Stimulated activated naive CD8-positive, alpha-beta T cell treated with anti-CD3 and anti-CD28 coated beads, Interleukin-15, amount 100 ng/mL, for 72 hours (primary cell): ENCODE measurements around the gene LIMS4.
A peak's percentile ranks its signal among the peaks of the same experiment; 100 is the strongest.
"Not testable (repeated sequence)": the region's sequence is repeated elsewhere in the genome, so short reads cannot be mapped to it uniquely, and the experiment has no call there.

Experiments
- ATAC-seq: fragments of 150-1000 bp; cut with Tn5 transposase; 2 replicates; pipeline ENCODE4 v1.10.0; 2021; ENCODE audit warnings: mild to moderate bottlenecking, moderate library complexity
- DNase-seq, 2 donors: peaks; one replicate each; pipeline ENCODE4 v3.0.0; 2021 to 2022
- H3K27ac Mint-ChIP-seq, 2 donors: one replicate each; pipeline ENCODE4 v1.8.0; 2022; ENCODE audit warnings: mild to moderate bottlenecking in 2 of 2, mixed read lengths in 2 of 2, moderate library complexity in 2 of 2
- H3K27me3 Mint-ChIP-seq: one replicate; pipeline ENCODE4 v1.8.0; 2022; ENCODE audit warnings: mixed read lengths
- H3K4me1 Mint-ChIP-seq: one replicate; pipeline ENCODE4 v1.8.0; 2022; ENCODE audit warnings: mild to moderate bottlenecking, mixed read lengths
- H3K4me3 Mint-ChIP-seq, 2 donors: one replicate each; pipeline ENCODE4 v1.8.0; 2022; ENCODE audit warnings: mild to moderate bottlenecking in 2 of 2, mixed read lengths in 2 of 2, moderate library complexity in 1 of 2
- H3K9me3 Mint-ChIP-seq, 2 donors: one replicate each; pipeline ENCODE4 v1.8.0; 2022; ENCODE audit warnings: mixed read lengths in 2 of 2

The LIMS4 gene

DNA sequence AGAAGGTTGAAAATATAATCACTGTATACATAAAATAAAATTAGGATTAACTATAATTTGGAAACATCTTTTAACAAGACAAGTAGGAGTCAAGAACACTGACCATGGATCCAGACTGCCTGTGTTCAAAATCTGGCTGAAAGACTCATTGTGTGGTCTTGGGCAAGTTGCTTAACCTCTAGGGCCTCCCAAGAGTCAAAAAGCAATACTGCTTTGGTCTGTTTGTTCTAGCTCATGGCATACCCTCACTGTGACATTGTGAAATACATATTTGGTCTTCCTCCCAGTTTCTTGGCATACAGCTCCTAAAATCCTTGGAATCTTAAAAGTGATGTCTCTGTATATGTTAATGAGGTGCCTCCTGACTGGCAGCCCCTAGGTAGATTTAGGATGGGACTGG, 12.3 kb downstream of the LIMS4 start:
- not testable (repeated sequence) for DNase-seq, H3K4me1 Mint-ChIP-seq, H3K4me3 Mint-ChIP-seq, H3K27me3 Mint-ChIP-seq, H3K9me3 Mint-ChIP-seq, H3K27ac Mint-ChIP-seq, ATAC-seq

DNA sequence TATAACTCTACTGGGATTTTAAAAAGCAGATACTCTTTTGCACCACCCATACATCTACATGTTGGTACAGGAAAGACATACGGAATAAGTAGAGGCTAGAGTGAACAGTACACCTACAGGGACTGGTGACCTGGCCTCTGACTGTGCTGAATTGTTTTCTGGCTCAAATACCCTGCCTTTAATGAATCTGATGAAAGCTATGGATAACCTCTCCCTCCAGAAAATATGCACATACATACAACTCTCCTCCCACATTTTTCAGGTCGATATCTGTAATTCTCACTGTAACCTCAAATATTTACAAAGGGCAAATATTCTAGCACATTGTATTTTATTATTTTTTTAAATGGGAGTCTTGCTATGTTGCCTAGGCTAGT, 15.4 kb downstream of the LIMS4 start:
- ATAC-seq, H3K9me3 Mint-ChIP-seq, H3K4me1 Mint-ChIP-seq, H3K27me3 Mint-ChIP-seq, DNase-seq, H3K4me3 Mint-ChIP-seq, H3K27ac Mint-ChIP-seq: not testable (repeated sequence)

DNA sequence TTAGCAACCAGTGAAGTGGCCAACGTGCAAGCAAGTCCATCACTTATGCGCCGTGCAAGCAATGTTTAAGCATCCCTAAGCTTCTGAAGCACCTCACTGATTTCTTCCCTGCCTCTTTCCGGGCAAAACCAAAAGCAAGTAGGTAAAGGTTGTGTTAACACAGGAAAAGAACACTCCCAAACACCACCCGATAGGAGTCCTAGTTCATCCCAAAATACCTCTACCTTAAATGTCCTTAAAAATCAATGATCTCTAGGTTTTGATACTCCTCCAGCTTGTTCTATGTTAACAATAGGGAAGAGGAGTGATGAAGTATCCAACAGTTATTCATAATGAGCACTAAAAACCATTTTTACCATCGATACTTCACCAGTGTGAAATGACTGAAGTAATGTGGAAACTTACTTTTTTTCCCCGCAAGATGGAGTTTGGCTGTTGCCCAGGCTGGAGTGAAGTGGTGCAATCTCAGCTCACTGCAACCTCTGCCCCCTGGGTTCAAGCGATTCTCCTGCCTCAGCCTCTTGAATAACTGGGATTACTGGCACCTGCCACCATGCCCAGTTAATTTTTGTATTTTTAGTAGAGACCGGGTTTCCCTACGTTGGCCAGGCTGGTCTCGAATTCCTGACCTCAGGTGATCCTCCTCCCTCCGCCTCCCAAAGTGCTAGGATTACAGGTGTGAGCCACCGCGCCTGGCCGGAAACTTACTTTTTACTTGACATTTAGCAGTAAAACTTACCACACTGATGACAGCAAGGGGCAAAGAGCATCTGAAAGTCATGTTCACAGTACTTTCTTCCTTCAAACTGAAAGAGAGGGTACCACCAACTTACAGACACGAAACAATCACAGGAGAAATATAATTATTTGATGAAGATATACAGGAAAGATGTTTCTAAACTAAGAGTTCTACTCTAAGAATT, 16.1 kb downstream of the LIMS4 start:
- ATAC-seq, H3K27ac Mint-ChIP-seq, H3K4me3 Mint-ChIP-seq, H3K4me1 Mint-ChIP-seq, H3K9me3 Mint-ChIP-seq, DNase-seq, H3K27me3 Mint-ChIP-seq: not testable (repeated sequence)

DNA sequence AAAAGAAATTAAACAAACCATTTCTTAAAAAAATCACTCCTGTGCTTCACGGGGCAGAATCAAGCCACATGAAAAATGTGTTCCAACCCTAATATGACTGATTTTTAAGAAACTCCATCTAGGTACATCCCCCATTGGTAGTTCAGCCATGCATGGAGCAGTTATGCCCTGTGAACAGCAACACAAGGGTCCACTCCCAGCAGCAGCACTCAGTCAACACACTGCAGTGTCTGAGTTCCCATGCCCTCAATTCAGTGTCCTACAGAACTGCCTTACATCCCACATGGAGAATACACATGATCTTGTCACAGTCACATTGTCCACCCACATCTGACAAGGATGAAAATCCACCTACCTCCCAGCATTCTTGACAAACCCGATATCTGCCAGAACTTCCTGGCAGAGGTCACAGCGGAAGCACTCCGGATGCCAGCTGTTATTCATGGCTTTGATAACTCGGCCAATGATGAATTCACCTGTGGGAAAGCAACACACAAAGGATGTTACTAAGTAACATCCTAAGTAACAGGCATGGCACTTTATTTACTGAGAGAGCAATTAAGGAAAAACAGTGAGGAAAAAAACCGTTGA, 17.4 kb downstream of the LIMS4 start:
- H3K27me3 Mint-ChIP-seq = not testable (repeated sequence)

DNA sequence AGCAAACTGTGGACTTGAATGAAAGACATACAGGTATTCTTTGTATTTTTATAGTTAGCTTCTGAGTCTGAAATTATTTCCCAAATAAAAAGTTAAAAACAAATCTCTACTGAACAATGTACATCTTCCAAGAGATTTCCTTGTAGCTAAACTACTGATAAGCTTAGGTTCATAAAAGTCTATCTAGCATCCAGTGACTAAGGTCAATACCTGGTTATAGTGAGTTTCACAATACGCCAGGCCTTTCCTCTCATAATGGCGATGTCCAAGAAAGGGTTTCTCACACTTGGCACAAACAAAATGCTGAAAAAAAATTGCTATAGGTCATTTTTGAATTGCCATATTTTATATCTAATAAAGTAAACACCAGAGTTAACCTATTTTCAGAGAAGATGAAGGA, 21.7 kb downstream of the LIMS4 start:
- DNase-seq, H3K27me3 Mint-ChIP-seq, H3K4me1 Mint-ChIP-seq, H3K4me3 Mint-ChIP-seq, ATAC-seq, H3K27ac Mint-ChIP-seq, H3K9me3 Mint-ChIP-seq: not testable (repeated sequence)

More for the DNA sequence above, 17.4 kb downstream of the LIMS4 start:
- DNase-seq, H3K4me3 Mint-ChIP-seq, ATAC-seq, H3K27ac Mint-ChIP-seq, H3K9me3 Mint-ChIP-seq, H3K4me1 Mint-ChIP-seq: not testable (repeated sequence)

DNA sequence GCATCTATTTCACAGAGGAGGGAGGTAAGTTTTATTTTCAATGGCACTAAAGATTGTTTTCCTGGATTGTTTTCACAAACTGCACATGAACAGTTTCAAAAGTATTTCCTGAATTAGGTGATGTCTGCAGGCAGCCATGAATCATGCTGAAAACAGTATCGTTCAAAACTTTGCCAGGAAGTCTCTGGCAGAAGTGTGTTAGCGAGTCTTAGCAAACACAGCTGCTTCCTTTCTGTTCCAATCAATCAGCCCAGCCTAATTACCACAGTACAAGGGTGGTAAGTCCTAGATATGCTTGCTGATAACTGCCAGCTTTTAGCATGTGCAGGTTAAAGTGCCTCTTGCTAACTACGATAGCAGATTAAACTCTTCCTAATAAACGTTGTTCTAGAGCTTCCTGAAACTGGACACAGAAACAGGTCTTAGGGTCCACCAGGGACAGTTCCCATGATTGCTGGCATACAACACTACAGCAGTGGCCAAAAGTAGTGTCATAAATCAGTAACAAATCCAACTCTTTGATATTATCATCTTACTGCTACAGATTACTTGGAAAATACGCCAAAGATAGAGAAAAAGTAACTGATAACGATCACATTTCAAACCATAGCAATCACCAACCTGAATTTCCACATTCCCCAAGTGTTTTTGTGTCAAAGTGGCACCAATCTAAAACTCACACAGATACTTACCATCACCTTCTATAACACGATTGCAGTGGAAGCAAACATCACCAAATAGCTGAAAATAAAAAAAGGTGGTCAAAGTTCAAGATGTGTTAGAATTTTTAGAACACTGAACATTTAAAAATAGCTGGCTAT, 23.3 kb downstream of the LIMS4 start:
- H3K27ac Mint-ChIP-seq, DNase-seq, H3K4me1 Mint-ChIP-seq, ATAC-seq, H3K9me3 Mint-ChIP-seq, H3K4me3 Mint-ChIP-seq, H3K27me3 Mint-ChIP-seq: not testable (repeated sequence)

DNA sequence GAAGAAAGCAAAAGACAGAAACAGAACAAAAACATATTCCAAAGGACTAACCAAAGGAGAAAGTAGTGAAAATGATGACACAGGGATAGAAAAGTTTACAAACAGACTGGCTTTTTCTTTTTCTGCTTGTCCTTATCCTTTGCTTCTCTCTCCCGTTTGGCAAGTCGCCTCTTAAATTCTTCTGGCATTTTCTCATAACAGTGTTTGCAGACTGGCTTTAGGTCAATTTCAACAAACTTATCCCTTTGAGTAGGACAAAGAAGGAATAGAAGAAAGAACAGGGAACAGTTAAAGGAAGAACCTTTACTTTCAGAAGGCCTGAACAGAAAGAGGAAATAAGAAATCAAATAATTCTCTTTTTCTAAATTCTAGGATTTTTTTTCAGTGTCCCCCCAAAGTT, 26.0 kb downstream of the LIMS4 start:
- H3K27me3 Mint-ChIP-seq, H3K27ac Mint-ChIP-seq, H3K4me1 Mint-ChIP-seq, DNase-seq, H3K4me3 Mint-ChIP-seq, H3K9me3 Mint-ChIP-seq, ATAC-seq: not testable (repeated sequence)

DNA sequence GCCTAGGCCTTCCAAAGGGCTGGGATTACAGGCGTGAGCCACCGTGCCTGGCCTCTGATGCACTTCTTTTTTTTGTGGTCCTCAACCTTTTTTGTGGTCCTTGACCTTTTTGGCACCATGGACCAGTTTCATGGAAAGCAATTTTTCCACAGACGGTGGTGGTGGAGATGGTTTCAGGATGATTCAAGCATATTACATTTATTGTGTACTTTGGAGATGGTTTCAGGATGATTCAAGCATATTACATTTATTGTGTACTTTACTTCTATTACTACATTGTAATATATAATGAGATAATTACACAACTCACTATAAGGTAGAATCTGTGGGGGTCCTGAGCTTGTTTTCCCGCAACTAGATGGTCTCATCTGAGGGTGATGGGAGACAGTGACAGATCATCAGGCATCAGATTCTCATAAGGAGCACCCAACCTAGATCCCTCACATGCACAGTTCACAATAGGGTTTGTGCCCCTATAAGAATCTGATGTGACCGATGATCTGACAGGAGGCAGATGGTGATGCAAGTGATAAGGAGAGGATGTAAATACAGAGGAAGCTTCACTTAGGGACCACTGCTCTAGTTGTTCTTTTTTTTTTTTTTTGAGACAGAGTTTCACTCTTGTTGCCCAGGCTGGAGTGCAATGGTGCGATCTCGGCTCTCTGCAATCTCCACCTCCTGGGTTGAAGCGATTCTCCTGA, 29.2 kb downstream of the LIMS4 start:
- not testable (repeated sequence) for H3K27me3 Mint-ChIP-seq, H3K9me3 Mint-ChIP-seq, ATAC-seq, H3K27ac Mint-ChIP-seq, H3K4me3 Mint-ChIP-seq, DNase-seq, H3K4me1 Mint-ChIP-seq

DNA sequence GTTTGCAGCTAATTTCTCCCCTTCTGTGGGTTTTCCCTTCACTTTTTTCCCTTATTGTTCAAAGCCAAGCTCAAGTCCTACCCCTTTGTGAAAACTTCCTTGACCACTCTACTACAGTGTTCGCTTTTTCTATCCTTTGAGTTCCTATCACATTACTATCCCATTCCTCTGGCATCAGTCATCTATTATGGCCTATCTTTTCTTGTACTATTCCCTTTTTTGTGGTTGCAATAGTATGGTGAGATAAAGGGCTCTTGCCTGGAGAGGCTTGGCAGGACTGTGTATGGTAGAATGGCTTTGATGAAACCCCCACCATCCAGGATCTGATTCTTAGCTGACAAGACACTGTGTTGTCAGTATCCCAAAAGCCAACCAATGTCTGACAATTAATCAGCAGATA, 30.7 kb downstream of the LIMS4 start:
- not testable (repeated sequence) for H3K9me3 Mint-ChIP-seq, H3K4me1 Mint-ChIP-seq, DNase-seq, ATAC-seq, H3K27me3 Mint-ChIP-seq, H3K4me3 Mint-ChIP-seq, H3K27ac Mint-ChIP-seq

DNA sequence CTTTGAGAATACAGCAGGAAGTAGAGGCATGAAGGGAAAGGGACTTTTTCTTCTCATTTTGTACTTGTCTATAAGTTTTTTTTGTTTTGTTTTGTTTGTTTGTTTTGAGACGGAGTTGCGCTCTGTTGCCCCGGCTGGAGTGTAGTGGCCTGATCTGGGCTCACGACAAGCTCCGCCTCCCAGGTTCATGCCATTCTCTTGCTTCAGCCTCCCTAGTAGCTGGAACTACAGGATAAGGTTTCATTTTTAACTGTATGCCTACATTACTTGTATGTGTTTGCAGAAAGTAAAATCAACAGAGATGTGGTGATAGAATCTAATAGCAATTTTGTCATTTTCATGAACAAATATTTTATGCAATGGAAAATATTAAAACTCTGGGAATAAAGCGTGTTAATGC, 38.1 kb downstream of the LIMS4 start:
- not testable (repeated sequence) for H3K9me3 Mint-ChIP-seq, H3K27ac Mint-ChIP-seq, H3K4me1 Mint-ChIP-seq, H3K4me3 Mint-ChIP-seq, H3K27me3 Mint-ChIP-seq, DNase-seq, ATAC-seq

DNA sequence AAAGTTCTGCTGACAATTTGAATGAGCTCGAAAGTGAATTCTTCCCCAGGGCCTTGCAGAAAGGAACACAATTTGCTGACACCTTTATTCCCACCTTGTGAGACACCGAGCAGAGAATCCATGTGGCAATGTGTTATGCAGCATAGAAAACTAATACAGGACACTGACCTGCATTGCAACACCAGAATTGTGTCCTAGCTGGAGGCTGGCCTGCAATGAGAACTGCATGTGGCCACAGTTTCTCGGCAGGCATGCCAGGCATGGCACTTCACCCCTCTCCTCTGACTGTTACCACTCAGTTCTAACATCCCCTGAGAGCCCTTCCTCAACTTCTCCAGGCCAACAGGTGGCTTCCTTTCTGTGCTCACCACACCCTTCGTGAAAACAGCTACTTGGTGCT, 46.9 kb downstream of the LIMS4 start:
- H3K9me3 Mint-ChIP-seq, H3K4me1 Mint-ChIP-seq, ATAC-seq, H3K4me3 Mint-ChIP-seq, H3K27me3 Mint-ChIP-seq, H3K27ac Mint-ChIP-seq, DNase-seq: not testable (repeated sequence)

DNA sequence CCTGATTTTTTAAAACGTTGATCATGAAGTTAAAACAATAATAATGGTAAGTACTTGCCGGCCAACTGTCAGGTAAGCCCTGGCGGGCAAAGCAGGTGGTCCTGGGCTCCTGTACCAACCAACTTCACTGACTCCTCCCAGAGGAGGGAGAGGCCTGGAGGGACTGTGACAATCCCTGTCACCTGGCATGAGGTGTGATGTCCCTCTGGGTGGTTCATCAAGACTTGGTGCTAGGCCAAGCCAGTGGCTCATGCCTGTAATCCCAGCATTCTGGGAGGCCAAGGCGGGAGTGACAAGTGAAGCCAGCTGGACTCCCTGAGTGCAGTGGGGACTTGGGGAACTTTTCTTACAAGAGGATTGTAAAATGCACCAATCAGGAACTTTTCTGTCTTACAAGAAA, 48.2 kb downstream of the LIMS4 start:
- H3K4me3 Mint-ChIP-seq, H3K4me1 Mint-ChIP-seq, H3K27me3 Mint-ChIP-seq, H3K9me3 Mint-ChIP-seq, H3K27ac Mint-ChIP-seq, DNase-seq, ATAC-seq: not testable (repeated sequence)

DNA sequence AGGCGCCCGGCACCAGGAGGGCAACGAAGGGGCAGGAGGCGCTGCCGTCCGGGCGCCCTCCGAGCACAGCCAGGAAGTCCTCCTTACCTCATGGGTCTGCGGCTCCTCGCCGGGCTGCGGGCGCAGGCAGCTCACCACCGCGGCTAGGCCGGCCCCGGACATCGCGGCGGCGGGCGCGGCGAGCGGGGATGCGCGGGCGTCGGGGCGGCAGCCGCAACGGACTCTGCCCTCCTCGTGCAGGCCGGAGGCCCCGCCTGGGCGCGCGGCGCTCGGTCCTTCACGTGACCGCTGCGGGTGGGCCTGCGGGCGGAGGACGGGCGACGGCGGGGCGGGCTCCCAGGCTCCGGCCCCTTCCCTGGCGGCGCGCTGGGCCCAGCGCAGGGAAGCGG, 49.0 kb downstream of the LIMS4 start:
- H3K4me3 Mint-ChIP-seq, H3K27me3 Mint-ChIP-seq, H3K27ac Mint-ChIP-seq, H3K4me1 Mint-ChIP-seq, DNase-seq, H3K9me3 Mint-ChIP-seq: not testable (repeated sequence)
- peak; percentile 60 for ATAC-seq

DNA sequence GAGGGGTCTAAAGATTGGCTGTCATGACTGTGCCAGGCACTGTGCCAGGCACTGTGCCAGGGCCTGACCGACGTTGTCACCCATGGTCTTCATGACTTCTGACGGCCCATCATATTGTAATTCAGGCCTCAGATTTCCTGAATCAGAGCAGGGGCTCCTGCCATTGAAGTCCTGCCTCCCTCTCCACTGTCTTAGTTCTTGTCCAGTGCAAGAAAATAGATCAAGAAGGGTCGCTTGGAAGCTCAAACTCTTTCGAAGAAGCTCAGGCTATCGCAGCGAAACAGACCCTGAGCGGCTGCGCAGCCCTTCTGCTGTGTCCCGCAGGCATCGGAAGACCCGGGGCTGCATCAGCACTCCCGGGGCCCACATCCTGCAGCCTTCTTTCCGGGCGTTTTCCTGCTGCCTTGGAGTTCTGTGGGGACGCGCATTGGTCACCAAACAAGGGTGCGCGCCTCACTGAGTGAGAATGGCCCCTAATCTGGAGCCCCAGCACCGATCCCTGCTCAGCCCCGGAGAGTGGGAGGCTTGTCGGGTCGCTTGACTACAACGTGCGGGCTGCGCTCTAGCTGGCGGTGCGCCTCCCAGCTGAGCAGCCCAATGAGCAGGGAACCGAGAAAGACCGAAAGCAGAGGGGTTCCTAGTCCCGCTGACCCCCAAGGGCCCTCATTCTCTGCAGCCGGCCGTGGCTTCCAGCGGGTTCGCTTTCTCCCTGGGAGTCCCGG, 49.6 kb downstream of the LIMS4 start:
- not testable (repeated sequence) for H3K4me3 Mint-ChIP-seq, H3K27me3 Mint-ChIP-seq, DNase-seq, H3K4me1 Mint-ChIP-seq, H3K27ac Mint-ChIP-seq, H3K9me3 Mint-ChIP-seq
- peak; percentile 55 for ATAC-seq
